ENCODE results near the gene RBM3.

DNA sequence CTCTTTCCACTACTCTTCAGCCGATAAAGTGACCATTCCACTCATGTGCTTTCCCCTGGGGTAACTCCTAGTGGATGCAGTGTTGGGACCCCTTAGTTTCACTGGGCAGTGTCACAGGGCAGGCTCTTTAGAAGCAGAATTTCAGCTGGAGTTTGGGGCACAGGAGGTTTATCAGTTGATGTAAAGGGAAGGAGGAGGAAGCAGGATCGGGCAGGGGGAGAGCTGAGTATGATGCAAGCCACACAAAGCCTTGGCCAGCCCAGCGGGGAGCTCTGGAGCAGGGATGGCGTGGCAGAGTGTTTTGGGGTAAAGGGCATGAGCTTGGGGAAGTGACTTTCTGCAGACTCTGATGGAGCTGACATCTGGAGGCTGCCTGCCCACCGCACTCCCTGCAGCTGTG is 42.3 kb downstream of the RBM3 start:
- no peak for TF ChIP-seq ZNF596 (tag by site-specific recombination; IDR thresholded peaks at IDR 0.05)
- no peak for TF ChIP-seq ZNF292 (tag by site-specific recombination; IDR thresholded peaks at IDR 0.05; ENCODE audit: borderline replicate concordance, low read depth)
